HG03196 (cell line): Measurements from ENCODE around the gene CACNA1E.

ENCODE experiments used
- ATAC-seq: cut with Tn5 transposase; IDR thresholded peaks from one replicate; pipeline ENCODE4 v1.9.1; 2021; ENCODE audit not compliant: unreplicated experiment

The CACNA1E gene

GRCh38 chr1:181483285-181484195 lies at the start of gene CACNA1E:
Gene CACNA1E, plus strand, starts transcription at chr1:181483517. Its CDS starts 228 bp downstream, at chr1:181483745.
- no peak for ATAC-seq

GRCh38 chr1:181433931-181434330 lies 49.4 kb upstream of the CACNA1E start:
- ATAC-seq: no peak

- ATAC-seq: no peak
Measured at GRCh38 chr1:181438013-181438412, 45.3 kb upstream of the CACNA1E start.

- ATAC-seq: no peak
Measured at GRCh38 chr1:181440510-181440909, 42.8 kb upstream of the CACNA1E start.

GRCh38 chr1:181442181-181442525 lies 41.2 kb upstream of the CACNA1E start:
- ATAC-seq: no peak

- no peak for ATAC-seq
Measured at GRCh38 chr1:181443231-181443853, 40.0 kb upstream of the CACNA1E start.

- no peak for ATAC-seq
Measured at GRCh38 chr1:181445436-181445835, 37.9 kb upstream of the CACNA1E start.

- no peak for ATAC-seq
Measured at GRCh38 chr1:181448461-181448860, 34.9 kb upstream of the CACNA1E start.

- no peak for ATAC-seq
Measured at GRCh38 chr1:181451661-181452230, 31.6 kb upstream of the CACNA1E start.

- ATAC-seq: no peak
Measured at GRCh38 chr1:181452746-181453145, 30.6 kb upstream of the CACNA1E start.

GRCh38 chr1:181453541-181454201 lies 29.6 kb upstream of the CACNA1E start:
- ATAC-seq: no peak

- ATAC-seq: no peak
Measured at GRCh38 chr1:181456551-181456950, 26.8 kb upstream of the CACNA1E start.

GRCh38 chr1:181458419-181458818 lies 24.9 kb upstream of the CACNA1E start:
- no peak for ATAC-seq

GRCh38 chr1:181459067-181459466 lies 24.2 kb upstream of the CACNA1E start:
- ATAC-seq: no peak

- ATAC-seq: no peak
Measured at GRCh38 chr1:181469829-181470228, 13.5 kb upstream of the CACNA1E start.

GRCh38 chr1:181475580-181475979 lies 7.7 kb upstream of the CACNA1E start:
- no peak for ATAC-seq

- no peak for ATAC-seq
Measured at GRCh38 chr1:181476581-181476980, 6.7 kb upstream of the CACNA1E start.

- no peak for ATAC-seq
Measured at GRCh38 chr1:181478306-181478705, 5.0 kb upstream of the CACNA1E start.

GRCh38 chr1:181479137-181479745 lies 4.1 kb upstream of the CACNA1E start:
- ATAC-seq: no peak

GRCh38 chr1:181482001-181482430 lies 1.3 kb upstream of the CACNA1E start:
- no peak for ATAC-seq
